ENCODE results near the gene ZNF850.

DNA sequence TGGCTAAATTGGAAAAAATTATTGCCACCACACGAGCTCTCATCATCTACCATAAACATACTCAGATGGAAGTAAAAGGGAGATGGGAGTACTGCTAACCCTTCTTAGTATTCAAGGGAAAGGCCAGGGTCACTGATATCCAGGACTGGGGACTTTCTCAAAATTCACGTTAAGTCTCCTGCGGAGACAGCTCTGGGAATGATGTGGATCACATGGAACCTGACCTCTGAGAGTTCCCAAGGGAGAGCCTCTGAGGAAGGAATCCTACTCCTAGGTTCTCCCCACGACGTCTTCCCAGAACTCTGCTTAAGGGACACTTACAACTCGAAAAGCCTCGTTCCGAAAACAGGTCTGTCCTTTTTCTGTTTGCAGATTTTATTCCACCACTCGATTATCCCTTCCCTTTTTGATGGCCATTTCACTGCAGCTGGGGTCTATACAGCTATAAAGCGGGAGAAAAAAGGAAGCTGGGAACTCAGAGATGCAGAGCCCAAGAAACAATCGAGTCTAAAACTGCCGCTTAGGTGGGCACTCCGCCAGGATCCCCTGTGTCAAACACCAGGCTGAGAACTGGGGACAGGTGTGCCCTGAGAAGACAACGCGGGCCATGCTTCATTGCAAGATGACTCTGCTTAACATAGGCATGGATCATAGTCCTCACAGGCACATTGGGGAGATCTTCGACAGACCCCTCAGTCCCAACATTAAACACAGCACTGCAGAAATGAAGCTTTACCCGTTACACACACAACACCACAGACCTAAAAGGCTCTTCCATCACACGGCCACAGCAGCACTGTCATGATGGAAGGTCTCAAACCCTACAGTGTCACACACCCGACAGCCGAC is 86.0 kb downstream of the ZNF850 start:
- TF ChIP-seq, protein P1, sequence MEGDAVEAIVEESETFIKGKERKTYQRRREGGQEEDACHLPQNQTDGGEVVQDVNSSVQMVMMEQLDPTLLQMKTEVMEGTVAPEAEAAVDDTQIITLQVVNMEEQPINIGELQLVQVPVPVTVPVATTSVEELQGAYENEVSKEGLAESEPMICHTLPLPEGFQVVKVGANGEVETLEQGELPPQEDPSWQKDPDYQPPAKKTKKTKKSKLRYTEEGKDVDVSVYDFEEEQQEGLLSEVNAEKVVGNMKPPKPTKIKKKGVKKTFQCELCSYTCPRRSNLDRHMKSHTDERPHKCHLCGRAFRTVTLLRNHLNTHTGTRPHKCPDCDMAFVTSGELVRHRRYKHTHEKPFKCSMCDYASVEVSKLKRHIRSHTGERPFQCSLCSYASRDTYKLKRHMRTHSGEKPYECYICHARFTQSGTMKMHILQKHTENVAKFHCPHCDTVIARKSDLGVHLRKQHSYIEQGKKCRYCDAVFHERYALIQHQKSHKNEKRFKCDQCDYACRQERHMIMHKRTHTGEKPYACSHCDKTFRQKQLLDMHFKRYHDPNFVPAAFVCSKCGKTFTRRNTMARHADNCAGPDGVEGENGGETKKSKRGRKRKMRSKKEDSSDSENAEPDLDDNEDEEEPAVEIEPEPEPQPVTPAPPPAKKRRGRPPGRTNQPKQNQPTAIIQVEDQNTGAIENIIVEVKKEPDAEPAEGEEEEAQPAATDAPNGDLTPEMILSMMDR (conservative IDR thresholded peaks at IDR 0.05; ENCODE audit: low read depth, low read length): no peak
- TF ChIP-seq EZH2 (IDR thresholded peaks at IDR 0.05; ENCODE audit: borderline replicate concordance, low read depth, low read length, poor library complexity, severe bottlenecking): no peak
